Measurements from ENCODE around the gene TMEM52.

TMEM52 gene

GRCh38 chr1:1963570-1963969, 44.5 kb upstream of the TMEM52 start:
- DNase-seq (ENCODE audit: low read depth), result no peak
- no peak overlapping the region for H3K4me3 ChIP-seq (ENCODE audit: low read depth, low read length)
- TF ChIP-seq CTCF (IDR thresholded peaks at IDR 0.05; ENCODE audit: low read depth, low read length, missing control alignments), result no peak
- in situ Hi-C loops (cut with HindIII; ENCODE audit: low sequenced_read_pairs), result no loop called here

- no peak for TF ChIP-seq CTCF (IDR thresholded peaks at IDR 0.05; ENCODE audit: low read depth, low read length, missing control alignments)
- in situ Hi-C loops (cut with HindIII; ENCODE audit: low sequenced_read_pairs), result no loop called here
- no peak overlapping the region for H3K4me3 ChIP-seq (ENCODE audit: low read depth, low read length)
- no peak for DNase-seq (ENCODE audit: low read depth)
Measured at GRCh38 chr1:1962752-1963151, 43.7 kb upstream of the TMEM52 start.

DNA sequence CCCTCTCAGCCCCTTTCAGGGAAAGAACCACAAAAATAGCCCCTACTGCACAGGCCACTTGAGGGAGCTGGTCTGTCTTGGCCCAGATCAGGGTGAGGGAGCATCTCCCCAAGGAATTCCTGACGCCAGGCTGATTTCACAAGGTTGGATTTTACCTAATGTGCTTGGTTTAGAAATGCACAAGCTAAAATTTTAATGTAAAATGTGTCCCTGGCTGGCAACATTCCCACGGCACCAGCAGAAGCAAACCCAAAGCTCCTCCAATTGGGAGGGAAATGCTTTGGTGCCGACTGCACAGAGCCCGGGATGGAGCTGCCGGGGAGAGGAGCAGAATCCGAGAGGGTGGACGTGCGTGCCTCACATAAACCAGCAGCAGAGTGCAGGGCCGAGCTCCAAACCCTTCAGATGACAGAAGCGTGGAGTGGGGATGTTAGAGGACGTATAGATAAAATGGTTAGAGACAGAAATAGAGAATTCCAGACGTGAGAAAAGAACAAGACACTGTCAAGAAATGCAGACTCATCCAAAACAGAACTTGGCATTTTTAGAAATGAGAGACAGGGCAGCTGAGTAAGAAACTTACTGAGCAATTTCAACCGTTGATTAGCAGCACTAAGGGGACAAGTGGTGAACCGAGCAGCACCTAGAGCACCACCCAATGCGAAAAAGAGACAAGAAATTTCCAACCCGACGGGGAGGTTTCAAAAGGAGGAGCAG, 41.6 kb upstream of the TMEM52 start:
- no peak overlapping the region for H3K4me3 ChIP-seq (ENCODE audit: low read depth, low read length)
- in situ Hi-C loops (cut with HindIII; ENCODE audit: low sequenced_read_pairs), result no loop called here
- no peak for TF ChIP-seq CTCF (IDR thresholded peaks at IDR 0.05; ENCODE audit: low read depth, low read length, missing control alignments)
- no peak for DNase-seq (ENCODE audit: low read depth)

DNA sequence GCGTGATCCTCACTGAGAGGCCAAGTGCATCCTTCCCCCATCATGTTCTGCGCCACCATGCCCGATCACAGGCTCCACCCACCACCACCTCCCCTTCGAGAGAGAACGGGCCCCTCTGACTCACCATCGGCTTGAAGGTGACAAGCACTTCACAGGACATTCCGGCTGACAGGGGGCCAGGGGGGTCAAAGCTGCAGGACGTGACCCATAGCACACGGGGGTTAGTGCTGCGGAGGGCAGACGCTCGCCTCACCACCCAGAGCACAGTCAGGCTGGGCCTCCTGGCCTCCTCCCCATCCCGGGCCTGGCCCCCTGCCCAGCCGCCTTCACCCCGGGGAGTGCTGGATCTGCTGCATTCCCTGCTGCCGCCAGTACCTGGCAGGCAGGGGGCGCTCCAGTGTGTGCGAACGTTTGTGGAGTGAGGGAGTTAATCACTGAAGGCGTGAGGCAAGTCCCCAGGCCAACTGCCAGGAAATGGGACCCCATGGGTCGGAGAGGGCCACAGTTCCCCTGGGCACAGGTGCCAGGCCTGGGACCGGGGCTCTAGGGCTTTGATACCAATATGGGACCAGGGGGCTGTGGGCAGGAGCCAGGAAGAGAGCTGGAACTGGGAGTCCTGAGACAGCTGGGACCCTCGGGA, 40.9 kb upstream of the TMEM52 start:
- no peak overlapping the region for H3K4me3 ChIP-seq (ENCODE audit: low read depth, low read length)
- peak; percentile 80 for TF ChIP-seq CTCF (IDR thresholded peaks at IDR 0.05; ENCODE audit: low read depth, low read length, missing control alignments)
- in situ Hi-C loops (cut with HindIII; ENCODE audit: low sequenced_read_pairs), result no loop called here
- DNase-seq (ENCODE audit: low read depth), result peak; percentile 23

DNA sequence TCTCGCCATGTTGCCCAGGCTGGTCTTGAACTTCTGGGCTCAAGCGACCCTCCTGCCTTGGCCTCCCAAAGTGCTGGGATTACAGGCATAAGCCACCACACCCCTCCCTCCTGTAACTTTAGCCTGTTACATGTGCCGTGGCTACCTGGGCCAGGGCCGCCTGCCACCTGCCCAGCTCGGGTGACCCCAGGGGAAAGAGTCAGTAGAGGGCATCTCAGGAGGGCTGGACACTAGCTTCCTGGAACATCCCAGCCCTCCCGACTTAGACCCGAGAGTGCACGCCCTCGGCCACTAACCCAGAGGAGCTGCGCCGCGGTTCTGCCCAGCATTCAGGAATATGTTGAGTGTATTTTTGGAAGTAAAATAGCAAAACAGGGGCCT, 40.4 kb upstream of the TMEM52 start:
- DNase-seq (ENCODE audit: low read depth), result no peak
- no peak overlapping the region for H3K4me3 ChIP-seq (ENCODE audit: low read depth, low read length)
- no peak for TF ChIP-seq CTCF (IDR thresholded peaks at IDR 0.05; ENCODE audit: low read depth, low read length, missing control alignments)
- in situ Hi-C loops (cut with HindIII; ENCODE audit: low sequenced_read_pairs), result no loop called here

DNA sequence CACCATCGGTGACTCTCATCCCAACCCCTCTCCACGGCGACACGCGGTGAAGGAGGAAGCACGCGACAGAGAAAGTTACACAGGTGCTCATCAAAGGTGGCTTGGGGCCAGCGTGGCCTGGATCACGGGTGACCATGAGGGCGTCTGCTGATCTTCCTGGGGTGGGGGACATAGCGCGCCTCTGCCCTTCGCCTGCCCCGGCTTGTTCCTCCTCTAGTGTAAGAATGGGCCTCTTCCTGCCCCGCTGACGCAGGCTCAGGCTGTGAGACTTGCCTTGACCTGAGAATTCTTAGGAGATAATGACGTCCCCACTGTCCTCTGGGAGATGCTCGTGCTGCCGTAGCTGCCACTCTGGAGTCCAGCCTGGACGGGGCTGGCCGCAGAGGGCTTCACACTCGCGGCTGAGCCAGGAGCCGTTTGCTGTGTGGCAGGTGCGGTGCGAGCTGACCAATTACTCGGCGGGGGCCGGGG, 39.0 kb upstream of the TMEM52 start:
- DNase-seq (ENCODE audit: low read depth), result no peak
- no peak overlapping the region for H3K4me3 ChIP-seq (ENCODE audit: low read depth, low read length)
- in situ Hi-C loops (cut with HindIII; ENCODE audit: low sequenced_read_pairs), result no loop called here
- no peak for TF ChIP-seq CTCF (IDR thresholded peaks at IDR 0.05; ENCODE audit: low read depth, low read length, missing control alignments)

Measured in astrocyte of the cerebellum (primary cell).